HG03469 (cell line): ENCODE data around the gene OR11L1.

ENCODE experiments used
- ATAC-seq: cut with Tn5 transposase; IDR thresholded peaks from one replicate; pipeline ENCODE4 v1.9.1; 2021; ENCODE audit warnings: mild to moderate bottlenecking, moderate library complexity, moderate number of reproducible peaks; ENCODE audit not compliant: unreplicated experiment

Gene OR11L1

GRCh38 chr1:247841796-247842195 is at the start of gene OR11L1:
OR11L1 (minus strand) TSS chr1:247841896; CDS start chr1:247841896, 0 bp downstream.
- ATAC-seq = no peak

GRCh38 chr1:247884797-247885413 is 43.2 kb upstream of the OR11L1 start:
- no peak for ATAC-seq

- ATAC-seq = no peak
These were observed 41.6 kb upstream of the OR11L1 start for GRCh38 chr1:247883346-247883745.

- no peak for ATAC-seq
These were observed 23.7 kb upstream of the OR11L1 start for GRCh38 chr1:247865416-247865815.

GRCh38 chr1:247864644-247865043 is 22.9 kb upstream of the OR11L1 start:
- no peak for ATAC-seq

- ATAC-seq = no peak
These were observed 21.1 kb upstream of the OR11L1 start for GRCh38 chr1:247862756-247863155.

GRCh38 chr1:247857985-247858619 is 16.4 kb upstream of the OR11L1 start:
- no peak for ATAC-seq

- peak; percentile 51 for ATAC-seq
These were observed 15.6 kb upstream of the OR11L1 start, which contains the start of gene TRIM58 for GRCh38 chr1:247857069-247857984. TRIM58 (plus strand) TSS chr1:247857187; CDS start chr1:247857247, 60 bp downstream.

GRCh38 chr1:247855911-247856310 is 14.2 kb upstream of the OR11L1 start:
- no peak for ATAC-seq

GRCh38 chr1:247854899-247855545 is 13.3 kb upstream of the OR11L1 start:
- ATAC-seq = no peak

- no peak for ATAC-seq
These were observed 7.9 kb upstream of the OR11L1 start for GRCh38 chr1:247849616-247850015.

- no peak for ATAC-seq
These were observed 6.7 kb upstream of the OR11L1 start for GRCh38 chr1:247848346-247848745.

GRCh38 chr1:247845693-247846017 is 4.0 kb upstream of the OR11L1 start:
- no peak for ATAC-seq

- ATAC-seq = no peak
These were observed 3.5 kb upstream of the OR11L1 start for GRCh38 chr1:247845011-247845692.

GRCh38 chr1:247843411-247843810 is 1.7 kb upstream of the OR11L1 start:
- ATAC-seq = no peak

- no peak for ATAC-seq
These were observed 878 bp downstream of the OR11L1 start for GRCh38 chr1:247840818-247841217.

GRCh38 chr1:247833601-247834000 is 8.1 kb downstream of the OR11L1 start:
- no peak for ATAC-seq

- ATAC-seq = no peak
These were observed 12.0 kb downstream of the OR11L1 start for GRCh38 chr1:247829656-247830055.

- no peak for ATAC-seq
These were observed 16.3 kb downstream of the OR11L1 start for GRCh38 chr1:247825362-247825761.

- no peak for ATAC-seq
These were observed 17.7 kb downstream of the OR11L1 start, which contains the start of gene OR14A16 for GRCh38 chr1:247824023-247824422. OR14A16 (minus strand) TSS chr1:247824119; CDS start chr1:247815729, 8,390 bp downstream.
